ENCODE measurements around the gene SH3PXD2A. TPM values are rescaled to one million over a fixed set of nuclear protein-coding genes. Genes with fewer than 3 reads are reported as not detected.
A peak's percentile ranks its signal among the peaks of the same experiment; 100 is the strongest.

SH3PXD2A gene
- total RNA-seq, 1 donor from 2014 or later: 12.4 TPM

DNA sequence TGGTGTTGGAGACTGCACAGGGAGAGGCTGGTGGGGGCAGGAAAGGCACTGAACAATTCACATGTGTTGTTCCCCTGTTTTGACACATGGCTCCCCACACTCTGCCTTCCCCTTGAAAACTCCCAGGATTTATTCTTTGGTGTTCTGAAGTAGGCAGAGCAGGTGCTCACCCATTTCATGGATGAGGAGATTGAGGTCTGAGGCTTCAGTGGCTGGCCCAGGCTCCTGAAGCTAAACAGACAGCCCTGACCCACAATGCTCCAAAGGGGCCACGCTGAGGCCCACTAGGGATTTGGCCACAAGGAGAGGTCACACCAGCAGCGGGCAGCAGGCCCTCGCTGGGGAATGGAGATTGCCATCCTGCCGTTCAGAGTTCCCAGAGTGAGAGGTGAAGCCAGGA lies 157.6 kb downstream of the SH3PXD2A start:
- H3K4me3 ChIP-seq (ENCODE audit: low read depth, low read length): no peak overlapping the region
- H3K36me3 ChIP-seq (ENCODE audit: control insufficient read depth, insufficient read depth, low read length): peaks cover 2% of the 10 kb centered on the region
- H3K27me3 ChIP-seq (ENCODE audit: control insufficient read depth, insufficient read depth, low read length): no peaks in the 10 kb centered on the region
- no peak for FAIRE-seq
- no peak for DNase-seq (ENCODE audit: low read depth)
- no peak for TF ChIP-seq CTCF (IDR thresholded peaks at IDR 0.05; ENCODE audit: insufficient read depth, low read length, severe bottlenecking)

DNA sequence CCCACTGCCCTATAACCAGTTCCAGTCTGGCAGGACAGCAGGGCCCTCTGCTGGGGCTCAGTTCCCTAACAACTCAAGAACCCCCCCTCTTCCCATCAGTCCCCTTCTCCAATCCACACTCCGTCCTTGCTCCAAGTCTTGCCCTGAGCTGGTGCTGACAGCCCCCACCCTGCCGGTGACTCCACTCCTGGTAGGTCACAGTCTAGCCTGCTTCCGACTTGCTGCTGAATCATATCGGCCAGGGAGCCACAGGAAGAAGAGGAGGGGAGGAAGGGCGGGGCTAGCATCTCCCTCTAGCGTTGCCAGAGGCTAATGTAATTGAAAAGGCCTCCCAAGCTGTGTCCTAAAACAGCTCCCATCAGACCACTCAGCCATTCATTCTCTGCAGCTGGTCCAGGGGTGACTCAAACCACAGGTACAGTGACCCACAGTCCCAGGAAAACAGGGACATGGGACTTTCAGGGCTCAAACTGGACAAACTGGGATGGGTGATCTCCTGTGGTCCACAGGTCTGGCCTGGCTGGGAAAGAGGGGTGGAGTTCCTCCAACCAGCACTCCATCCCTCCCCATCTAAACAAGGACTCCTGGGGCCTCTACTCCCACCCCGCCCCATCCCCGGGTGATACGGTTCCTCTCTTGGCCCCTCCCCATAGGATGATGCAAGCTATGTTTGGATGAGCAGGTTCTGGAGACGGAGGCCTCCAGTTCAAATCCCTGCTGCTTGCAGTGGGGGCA lies 158.8 kb downstream of the SH3PXD2A start:
- DNase-seq (ENCODE audit: low read depth) (peak; percentile 95), FAIRE-seq (no peak)
- TF ChIP-seq CTCF (IDR thresholded peaks at IDR 0.05; ENCODE audit: insufficient read depth, low read length, severe bottlenecking): peak; percentile 57
- Histone ChIP-seq H3K36me3 (ENCODE audit: control insufficient read depth, insufficient read depth, low read length) (peaks cover 4% of the 10 kb centered on the region), H3K27me3 (ENCODE audit: control insufficient read depth, insufficient read depth, low read length) (no peaks in the 10 kb centered on the region), H3K4me3 (ENCODE audit: low read depth, low read length) (no peak overlapping the region)

- Histone ChIP-seq H3K36me3 (ENCODE audit: control insufficient read depth, insufficient read depth, low read length) (peaks cover 5% of the 10 kb centered on the region), H3K27me3 (ENCODE audit: control insufficient read depth, insufficient read depth, low read length) (no peaks in the 10 kb centered on the region), H3K4me3 (ENCODE audit: low read depth, low read length) (no peak overlapping the region)
- DNase-seq (ENCODE audit: low read depth): no peak
- TF ChIP-seq CTCF (IDR thresholded peaks at IDR 0.05; ENCODE audit: insufficient read depth, low read length, severe bottlenecking): no peak
- FAIRE-seq: no peak
These were observed 159.3 kb downstream of the SH3PXD2A start for GRCh38 chr10:103696094-103696410.

- peaks cover 5% of the 10 kb centered on the region for H3K36me3 ChIP-seq (ENCODE audit: control insufficient read depth, insufficient read depth, low read length)
- FAIRE-seq (no peak), DNase-seq (ENCODE audit: low read depth) (no peak)
- no peak overlapping the region for H3K4me3 ChIP-seq (ENCODE audit: low read depth, low read length)
- H3K27me3 ChIP-seq (ENCODE audit: control insufficient read depth, insufficient read depth, low read length): no peaks in the 10 kb centered on the region
- no peak for TF ChIP-seq CTCF (IDR thresholded peaks at IDR 0.05; ENCODE audit: insufficient read depth, low read length, severe bottlenecking)
These were observed 159.8 kb downstream of the SH3PXD2A start for GRCh38 chr10:103695584-103696005.

GRCh38 chr10:103693812-103694205 lies 161.6 kb downstream of the SH3PXD2A start:
- H3K27me3 ChIP-seq (ENCODE audit: control insufficient read depth, insufficient read depth, low read length): no peaks in the 10 kb centered on the region
- peak overlapping the region; percentile 24 for H3K4me3 ChIP-seq (ENCODE audit: low read depth, low read length)
- no peak for FAIRE-seq
- DNase-seq (ENCODE audit: low read depth): no peak
- H3K36me3 ChIP-seq (ENCODE audit: control insufficient read depth, insufficient read depth, low read length): peaks cover 4% of the 10 kb centered on the region
- TF ChIP-seq CTCF (IDR thresholded peaks at IDR 0.05; ENCODE audit: insufficient read depth, low read length, severe bottlenecking): no peak
